ENCODE results near the gene NKX6-2. TPM values are rescaled to one million over a fixed set of nuclear protein-coding genes. Genes with fewer than 3 reads are reported as not detected.
A peak's percentile ranks its signal among the peaks of the same experiment; 100 is the strongest.

Gene NKX6-2
- total and polyA plus RNA-seq, 2 of the 8 experiments (the other 6 are each of a cell fraction or from before 2014, with no cell fraction given) = 0.06 TPM; not detected in 1

- peak; percentile 36 for TF ChIP-seq EZH2 (IDR thresholded peaks at IDR 0.05; ENCODE audit: low read depth, low read length, severe bottlenecking)
- no peak for TF ChIP-seq BRCA1 (IDR thresholded peaks at IDR 0.05; ENCODE audit: low read depth, low read length)
- TF ChIP-seq TAF1 (IDR thresholded peaks at IDR 0.05; ENCODE audit: low read depth, low read length) = no peak
- TF ChIP-seq POLR2AphosphoS5 (IDR thresholded peaks at IDR 0.05; ENCODE audit: low read depth, low read length) = no peak
- TF ChIP-seq CHD7 (IDR thresholded peaks at IDR 0.05; ENCODE audit: insufficient replicate concordance, low read length) = no peak
Measured at GRCh38 chr10:132783165-132783939, 2.6 kb downstream of the NKX6-2 start (continued).

All from H1 (cell line).